AG04449 (cell line): ENCODE results near the gene MINAR1.

Experiments used
- CTCF ChIA-PET: fragments of 350-600 bp; formaldehyde crosslinking; extraction: SDS; loops from one replicate; lab custom pipeline; 2021; ENCODE audit warnings: antibody characterized with exemption; lab: Yijun Ruan, JAX
- POLR2A ChIA-PET: fragments of 400-600, 350-600 bp; formaldehyde crosslinking; extraction: SDS; loops from one replicate; lab custom pipeline; 2020; ENCODE audit warnings: antibody characterized with exemption, inconsistent platforms; lab: Yijun Ruan, JAX
- DNase-seq: peaks from one replicate; pipeline ENCODE4 v3.0.0-alpha.2; 2010; ENCODE audit warnings: low read depth, low spot score
- H3K4me3 ChIP-seq: 2 replicates; pipeline ENCODE4 v1.5.1; 2011; ENCODE audit warnings: low read depth, mild to moderate bottlenecking, control low read depth, low read length
- TF ChIP-seq, protein P1 (sequence below): IDR thresholded peaks from one replicate; pipeline ENCODE4 v1.5.1; 2011; ENCODE audit warnings: mild to moderate bottlenecking, moderate library complexity, low read length, control low read depth, inconsistent platforms; ENCODE audit not compliant: insufficient read depth; ENCODE audit errors: missing control alignments

Gene MINAR1

DNA sequence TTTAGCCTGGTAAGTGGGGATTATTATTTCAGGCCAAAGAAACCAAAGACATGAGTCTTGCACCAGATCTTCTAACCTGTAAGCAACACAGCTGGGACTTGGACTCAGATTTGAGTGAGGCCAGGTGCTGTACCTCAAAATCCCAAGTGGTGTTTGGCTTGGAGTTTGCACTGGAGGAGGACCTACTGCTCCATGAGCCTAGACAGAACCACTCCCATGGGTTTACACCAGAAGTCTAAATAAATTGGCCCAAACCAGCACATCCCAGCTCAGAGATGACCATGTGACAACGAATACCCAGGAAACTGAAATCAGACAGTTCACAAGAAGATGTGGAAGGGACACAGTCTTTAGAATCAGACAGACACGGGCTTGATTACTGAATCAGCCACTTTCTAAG lies 47.5 kb downstream of the MINAR1 start:
- TF ChIP-seq, protein P1, sequence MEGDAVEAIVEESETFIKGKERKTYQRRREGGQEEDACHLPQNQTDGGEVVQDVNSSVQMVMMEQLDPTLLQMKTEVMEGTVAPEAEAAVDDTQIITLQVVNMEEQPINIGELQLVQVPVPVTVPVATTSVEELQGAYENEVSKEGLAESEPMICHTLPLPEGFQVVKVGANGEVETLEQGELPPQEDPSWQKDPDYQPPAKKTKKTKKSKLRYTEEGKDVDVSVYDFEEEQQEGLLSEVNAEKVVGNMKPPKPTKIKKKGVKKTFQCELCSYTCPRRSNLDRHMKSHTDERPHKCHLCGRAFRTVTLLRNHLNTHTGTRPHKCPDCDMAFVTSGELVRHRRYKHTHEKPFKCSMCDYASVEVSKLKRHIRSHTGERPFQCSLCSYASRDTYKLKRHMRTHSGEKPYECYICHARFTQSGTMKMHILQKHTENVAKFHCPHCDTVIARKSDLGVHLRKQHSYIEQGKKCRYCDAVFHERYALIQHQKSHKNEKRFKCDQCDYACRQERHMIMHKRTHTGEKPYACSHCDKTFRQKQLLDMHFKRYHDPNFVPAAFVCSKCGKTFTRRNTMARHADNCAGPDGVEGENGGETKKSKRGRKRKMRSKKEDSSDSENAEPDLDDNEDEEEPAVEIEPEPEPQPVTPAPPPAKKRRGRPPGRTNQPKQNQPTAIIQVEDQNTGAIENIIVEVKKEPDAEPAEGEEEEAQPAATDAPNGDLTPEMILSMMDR = no peak
- ChIA-PET CTCF (no interaction called here), POLR2A (no interaction called here)
- no peak for DNase-seq
- H3K4me3 ChIP-seq = no peak overlapping the region

DNA sequence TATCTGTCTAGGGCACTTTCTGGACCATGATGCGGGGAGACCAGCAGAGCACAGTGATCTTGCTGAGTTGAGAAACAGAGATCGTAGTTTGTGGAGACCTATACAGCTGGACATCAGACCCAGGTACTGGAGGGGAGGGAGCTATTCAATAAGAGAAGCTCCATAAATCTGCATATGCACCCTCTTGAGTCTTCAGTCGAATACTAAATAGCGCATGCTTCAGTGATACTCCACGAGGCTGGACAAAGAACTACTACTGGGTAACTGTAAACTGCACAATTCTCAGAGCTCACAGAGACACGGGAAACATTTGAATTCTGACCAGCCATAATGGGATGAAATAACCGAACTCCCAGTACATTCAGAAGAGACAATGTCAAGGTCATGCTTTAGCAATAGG lies 49.7 kb downstream of the MINAR1 start:
- TF ChIP-seq, protein P1 = no peak
- DNase-seq = no peak
- no peak overlapping the region for H3K4me3 ChIP-seq
- CTCF ChIA-PET = interaction anchor here (1.0 to 1.5 kb wide), 2 partner anchors 31 to 101 kb away, joined by 3 read pairs; no protein-coding TSS in a partner anchor
- POLR2A ChIA-PET = interaction anchor here (0.7 kb wide), 1 partner anchor 75 kb away, joined by 3 read pairs; no protein-coding TSS in a partner anchor
